ENCODE data around the gene ITGAX.

DNA sequence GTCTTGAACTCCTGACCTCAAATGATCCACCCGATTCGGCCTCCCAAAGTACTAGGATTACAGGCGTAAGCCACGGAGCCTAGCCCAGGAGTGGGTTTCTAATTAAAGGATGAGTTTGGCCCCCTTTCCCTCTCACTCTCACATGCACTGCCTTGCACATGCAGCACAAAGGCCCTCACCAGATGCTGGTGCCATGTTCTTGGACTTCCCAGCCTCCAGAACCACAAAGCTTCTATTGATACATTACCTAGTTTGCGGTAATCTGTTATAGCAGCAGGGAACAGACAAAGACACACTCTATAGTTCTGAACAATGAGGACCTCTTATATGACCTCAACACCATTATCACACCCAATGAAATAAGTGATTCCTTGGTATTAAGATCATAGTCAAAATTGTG is 20.3 kb downstream of the ITGAX start:
- TF ChIP-seq EZH2 (IDR thresholded peaks at IDR 0.05) (no peak), POLR2AphosphoS5 (IDR thresholded peaks at IDR 0.05; ENCODE audit: borderline replicate concordance, low read depth, low read length) (no peak), FOXP2 (optimal IDR thresholded peaks at IDR 0.05; ENCODE audit: control extremely low read depth, extremely low read length, insufficient read depth) (no peak)

Data from SK-N-MC (cell line).